NCI-H2227 (cell line): ENCODE measurements around the gene ANKRD33B.

ENCODE experiments used
- DNase-seq: peaks from one replicate; lab custom pipeline; 2025; ENCODE audit not compliant: unreplicated experiment; lab: John Stamatoyannopoulos, UW

The ANKRD33B gene

DNA sequence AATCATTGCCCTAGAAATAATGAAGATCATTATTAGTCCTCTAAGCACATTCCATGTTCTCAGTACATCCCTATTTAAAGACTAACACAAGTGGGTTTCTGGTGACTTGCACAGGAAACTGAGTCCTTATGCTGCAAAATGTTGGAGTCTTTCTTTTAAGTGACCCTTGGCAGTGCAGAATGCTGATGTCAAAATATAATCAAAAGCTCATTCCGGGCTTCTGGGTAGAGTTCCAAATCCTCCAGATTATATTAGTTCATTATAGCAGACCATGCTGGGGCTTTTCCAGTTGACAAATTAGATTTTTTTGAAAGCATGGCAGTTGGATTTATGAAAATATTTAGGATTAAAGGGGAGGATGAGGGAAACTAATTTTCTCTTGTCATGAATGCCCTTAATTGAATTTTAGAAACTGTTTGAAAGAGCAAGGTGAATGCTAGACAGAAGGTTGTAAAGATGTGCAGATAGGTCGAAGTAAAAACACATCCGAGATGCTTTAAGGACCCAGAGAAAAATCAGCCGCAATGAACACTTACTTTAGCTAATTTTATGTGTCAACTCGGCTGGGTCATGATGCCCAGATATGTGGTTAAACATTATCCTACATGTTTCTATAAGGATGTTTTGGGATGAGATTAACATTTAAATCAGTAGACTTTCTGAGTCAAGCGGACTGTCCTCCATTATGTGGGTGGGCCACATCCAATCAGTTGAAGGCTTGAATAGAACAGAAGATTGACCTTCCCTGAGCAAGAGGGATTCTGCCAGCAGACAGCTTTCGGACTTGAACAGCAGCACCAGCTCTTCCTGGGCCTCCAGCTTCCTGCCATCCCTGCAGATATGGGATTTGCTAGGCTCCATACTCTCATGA is 108.5 kb downstream of the ANKRD33B start:
- DNase-seq, result no peak

DNA sequence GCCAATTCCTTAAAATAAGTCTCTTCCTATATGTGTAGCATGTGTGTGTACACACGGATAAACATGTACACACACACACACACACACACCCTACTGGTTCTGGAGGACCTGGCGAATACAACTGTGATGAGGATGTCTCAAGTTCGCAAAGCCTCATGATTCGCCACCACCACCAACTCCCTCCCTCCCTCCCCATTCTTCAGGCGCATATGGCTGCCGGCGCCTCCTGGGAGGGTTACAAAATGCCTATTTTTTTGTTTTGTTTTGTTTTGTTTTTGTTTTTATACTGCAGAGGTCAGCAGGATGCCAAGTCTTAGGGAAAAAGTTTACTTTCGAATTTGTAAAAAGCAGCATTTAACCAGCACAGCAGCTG is 109.1 kb downstream of the ANKRD33B start:
- no peak for DNase-seq

GRCh38 chr5:10673407-10673806 is 109.5 kb downstream of the ANKRD33B start:
- DNase-seq, result no peak

- no peak for DNase-seq
These were observed 110.2 kb downstream of the ANKRD33B start for GRCh38 chr5:10674096-10674495.

GRCh38 chr5:10674582-10674981 is 110.7 kb downstream of the ANKRD33B start:
- DNase-seq, result no peak

DNA sequence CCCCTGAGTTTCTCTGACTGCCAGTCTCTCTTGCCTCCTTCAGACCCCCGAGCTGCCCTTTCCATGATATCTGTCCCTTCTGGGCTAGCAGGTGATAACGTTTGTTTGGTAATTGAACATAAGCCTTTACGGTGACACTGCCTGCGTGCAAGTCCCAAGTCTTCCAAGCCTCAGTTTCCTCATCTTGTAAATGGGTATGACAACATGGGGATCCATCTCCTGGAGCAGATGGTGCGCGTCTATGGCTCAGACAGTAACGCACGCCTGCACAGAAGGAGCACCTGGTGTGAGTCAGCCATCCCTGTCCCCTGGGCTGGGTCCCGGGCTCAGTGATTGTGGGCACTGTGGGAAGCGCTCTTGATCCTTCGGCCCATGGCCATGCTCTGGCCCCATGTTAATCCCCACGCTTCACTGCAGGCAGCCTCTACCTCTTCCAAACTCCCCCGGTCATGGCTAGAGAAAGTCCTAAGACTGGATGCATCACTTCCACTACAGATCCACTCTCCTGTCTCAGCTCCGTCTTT is 111.4 kb downstream of the ANKRD33B start:
- DNase-seq, result no peak

DNA sequence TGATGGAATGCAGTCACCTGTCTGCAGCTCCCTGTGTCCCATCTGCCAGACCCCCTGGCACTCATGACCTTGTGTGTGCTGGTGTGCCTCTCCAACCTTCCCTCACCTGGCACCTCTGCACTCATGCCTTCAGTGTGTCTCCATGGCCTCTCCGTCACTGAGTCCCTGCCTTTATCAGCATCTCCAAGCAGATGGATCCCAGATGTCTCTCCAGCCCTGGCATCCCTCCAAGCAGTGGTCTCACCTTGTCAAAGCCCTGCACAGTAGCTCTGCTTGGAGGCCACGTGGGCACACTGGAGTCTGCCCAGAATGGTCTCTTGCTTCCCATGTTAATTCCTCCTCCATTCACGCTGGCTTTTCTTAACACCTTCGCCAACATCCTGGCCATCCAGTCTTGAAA is 112.4 kb downstream of the ANKRD33B start:
- no peak for DNase-seq

- DNase-seq, result no peak
These were observed 113.1 kb downstream of the ANKRD33B start for GRCh38 chr5:10676946-10677345.

DNA sequence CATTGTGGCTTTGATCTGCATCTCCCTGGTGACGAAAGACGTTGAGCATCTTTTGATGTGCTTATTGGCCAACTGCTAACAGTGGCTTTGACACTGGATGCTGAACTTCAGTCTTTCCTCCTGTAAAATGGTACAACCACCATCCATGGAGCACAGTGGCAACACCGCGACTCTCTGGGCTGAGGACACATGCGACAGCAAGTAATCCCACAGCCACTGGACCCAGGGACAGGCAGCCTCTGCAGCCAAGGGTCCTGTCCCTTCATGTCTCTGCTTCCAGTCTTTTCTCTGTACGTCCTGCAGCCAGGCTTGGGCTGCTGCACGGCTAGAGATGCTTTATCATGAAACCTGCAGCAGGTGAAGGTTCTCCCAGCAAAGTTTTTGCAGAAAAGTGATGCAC is 113.7 kb downstream of the ANKRD33B start:
- no peak for DNase-seq

- DNase-seq, result no peak
These were observed 114.4 kb downstream of the ANKRD33B start for GRCh38 chr5:10678244-10678643.

DNA sequence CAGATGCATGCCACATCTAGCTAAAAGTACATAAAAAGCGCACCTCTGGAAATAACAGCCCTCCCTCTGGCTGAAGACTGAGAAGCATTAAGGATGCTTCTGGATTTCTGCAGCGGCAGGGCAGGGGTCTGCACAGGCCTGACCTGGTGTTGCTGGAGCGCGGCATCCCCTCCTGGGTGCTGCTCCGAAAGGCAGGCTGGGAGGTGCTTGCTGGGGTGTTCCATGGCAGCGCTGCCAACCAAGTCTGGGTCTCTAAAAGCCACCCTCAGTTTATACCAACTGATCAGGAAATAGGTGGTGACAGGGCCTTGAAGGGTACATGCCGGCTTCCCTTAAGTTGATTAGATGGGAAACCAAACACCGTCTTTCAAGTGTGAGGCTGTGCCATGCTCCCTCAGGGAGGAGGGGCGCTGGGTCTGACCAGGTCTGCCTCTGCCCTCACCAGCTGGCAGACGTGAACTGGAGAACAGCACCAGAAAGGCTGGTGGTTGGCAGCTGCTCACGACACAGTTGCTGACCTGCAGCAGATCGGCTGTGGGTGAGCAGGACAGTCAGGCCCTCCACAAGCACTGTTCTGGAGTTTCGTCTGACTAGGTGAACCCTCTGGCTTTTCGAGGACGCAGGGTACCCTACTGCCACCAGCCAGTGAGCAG is 115.6 kb downstream of the ANKRD33B start:
- DNase-seq, result no peak

DNA sequence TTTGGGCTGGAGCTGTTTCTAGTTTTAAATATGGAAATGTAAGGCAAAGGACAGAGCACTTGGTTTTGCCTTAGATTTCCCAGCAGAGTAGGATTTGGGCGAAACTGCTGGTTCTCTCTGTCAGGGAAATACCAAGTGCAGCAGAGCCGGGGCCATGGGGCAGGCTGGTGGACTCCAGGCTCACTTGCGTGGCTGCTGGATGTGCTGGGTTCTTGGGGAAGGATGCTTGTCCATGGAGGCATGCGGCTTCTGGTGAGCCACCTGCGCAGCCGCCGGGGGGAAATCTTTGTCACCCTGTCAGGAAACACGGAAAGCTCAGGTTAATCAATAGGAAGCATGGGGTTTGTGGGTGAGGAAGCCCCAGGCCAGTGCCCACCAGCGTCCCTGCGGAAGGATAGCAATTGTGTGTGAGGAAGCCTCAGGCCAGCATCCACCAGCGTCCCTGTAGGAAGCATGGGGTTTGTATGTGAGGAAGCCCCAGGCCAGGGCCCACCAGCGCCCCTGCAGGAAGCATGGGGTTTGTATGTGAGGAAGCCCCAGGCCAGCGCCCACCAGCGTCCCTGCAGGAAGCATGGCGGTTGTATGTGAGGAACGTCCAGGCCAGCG is 117.1 kb downstream of the ANKRD33B start:
- no peak for DNase-seq

DNA sequence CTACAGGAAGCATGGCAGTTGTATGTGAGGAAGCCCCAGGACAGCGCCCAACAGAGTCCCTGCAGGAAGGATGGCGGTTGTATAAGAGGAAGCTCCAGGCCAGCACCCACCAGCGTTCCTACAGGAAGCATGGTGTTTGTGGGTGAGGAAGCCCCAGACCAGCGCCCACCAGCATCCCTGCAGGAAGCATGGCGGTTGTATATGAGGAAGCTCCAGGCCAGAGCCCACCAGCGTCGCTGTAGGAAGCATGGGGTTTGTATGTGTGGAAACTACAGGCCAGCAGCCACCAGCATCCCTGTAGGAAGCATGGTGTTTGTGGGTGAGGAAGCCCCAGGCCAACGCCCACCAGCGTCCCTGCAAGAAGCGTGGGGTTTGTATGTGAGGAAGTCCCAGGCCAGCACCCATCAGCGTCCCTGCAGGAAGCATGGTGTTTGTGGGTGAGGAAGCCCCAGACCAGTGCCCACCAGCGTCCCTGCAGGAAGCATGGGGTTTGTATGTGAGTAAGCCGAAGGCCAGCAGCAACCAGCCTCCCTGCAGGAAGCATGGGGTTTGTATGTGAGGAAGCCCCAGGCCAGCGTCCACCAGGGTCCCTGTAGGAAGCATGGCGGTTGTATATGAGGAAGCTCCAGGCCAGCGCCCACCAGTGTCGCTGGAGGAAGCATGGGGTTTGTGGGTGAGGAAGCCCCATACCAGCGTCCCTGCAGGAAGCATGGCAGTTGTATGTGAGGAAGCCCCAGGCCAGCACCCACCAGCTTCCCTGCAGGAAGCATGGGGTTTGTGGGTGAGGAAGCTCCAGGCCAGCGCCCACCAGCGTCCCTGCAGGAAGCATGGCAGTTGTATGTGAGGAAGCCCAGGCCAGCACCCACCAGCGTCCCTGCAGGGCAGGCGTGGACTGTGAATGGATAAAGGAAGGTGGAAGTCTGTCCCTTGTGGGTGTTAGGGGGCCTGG is 118.1 kb downstream of the ANKRD33B start:
- DNase-seq, result no peak

DNA sequence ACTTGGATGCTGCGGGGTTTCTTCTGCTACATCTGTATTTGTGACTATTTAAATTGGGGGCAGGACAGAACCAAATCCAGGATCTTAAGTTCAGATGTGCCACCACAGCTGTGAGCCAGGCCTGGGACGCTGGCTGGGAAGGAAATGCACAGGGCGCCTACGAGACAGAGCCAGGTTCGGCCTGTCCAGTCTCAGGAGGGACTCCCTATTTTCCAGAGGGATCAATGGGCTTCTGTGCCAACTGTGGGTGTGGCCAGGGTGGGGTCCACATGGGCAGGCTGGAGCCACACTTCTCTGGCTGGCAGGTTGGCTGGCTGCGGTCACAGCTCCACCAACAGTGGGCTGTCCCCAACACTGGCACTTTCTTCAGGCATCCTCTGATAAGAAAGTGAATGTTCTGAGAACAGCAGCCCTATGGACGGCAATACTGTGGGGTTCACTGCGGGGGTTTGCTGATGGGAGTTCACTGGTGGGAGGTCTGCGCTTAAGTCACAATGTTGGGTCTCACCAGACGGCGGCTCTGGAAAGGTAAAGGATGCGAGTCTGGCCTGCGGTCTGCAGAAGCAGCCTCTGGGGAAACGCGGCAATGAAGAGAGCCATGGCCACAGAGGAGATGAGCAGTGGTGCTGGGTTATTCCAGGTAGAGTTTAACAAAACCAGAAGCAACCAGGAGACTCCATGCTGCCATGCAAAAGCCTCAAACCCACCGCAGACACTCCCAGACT is 119.1 kb downstream of the ANKRD33B start:
- no peak for DNase-seq

- DNase-seq, result no peak
These were observed 120.6 kb downstream of the ANKRD33B start for GRCh38 chr5:10684303-10685086.

DNA sequence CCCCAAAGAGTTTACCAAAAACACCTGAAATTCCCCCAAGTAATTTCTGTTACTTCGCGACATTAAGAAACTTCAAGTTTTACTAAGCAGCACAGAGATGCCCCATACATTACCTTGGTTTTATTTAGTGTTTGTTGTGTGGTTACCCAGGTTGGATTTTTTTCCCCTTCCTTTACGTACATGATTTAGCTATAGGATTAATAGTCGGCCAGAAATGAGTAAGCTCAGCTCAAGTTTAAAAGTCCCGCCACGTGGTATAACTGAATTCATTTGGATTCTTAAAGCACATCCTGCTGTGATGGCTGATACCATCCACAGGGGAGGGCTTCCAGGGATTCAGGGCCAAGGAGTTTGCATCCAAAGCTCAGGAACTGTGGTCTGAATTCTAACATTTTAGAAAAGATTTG is 121.2 kb downstream of the ANKRD33B start:
- DNase-seq, result no peak

- DNase-seq, result no peak
These were observed 123.0 kb downstream of the ANKRD33B start for GRCh38 chr5:10686890-10687289.

- DNase-seq, result no peak
These were observed 124.8 kb downstream of the ANKRD33B start for GRCh38 chr5:10688651-10689171.
